ENCODE measurements around the gene CCDC9B.

Gene CCDC9B

DNA sequence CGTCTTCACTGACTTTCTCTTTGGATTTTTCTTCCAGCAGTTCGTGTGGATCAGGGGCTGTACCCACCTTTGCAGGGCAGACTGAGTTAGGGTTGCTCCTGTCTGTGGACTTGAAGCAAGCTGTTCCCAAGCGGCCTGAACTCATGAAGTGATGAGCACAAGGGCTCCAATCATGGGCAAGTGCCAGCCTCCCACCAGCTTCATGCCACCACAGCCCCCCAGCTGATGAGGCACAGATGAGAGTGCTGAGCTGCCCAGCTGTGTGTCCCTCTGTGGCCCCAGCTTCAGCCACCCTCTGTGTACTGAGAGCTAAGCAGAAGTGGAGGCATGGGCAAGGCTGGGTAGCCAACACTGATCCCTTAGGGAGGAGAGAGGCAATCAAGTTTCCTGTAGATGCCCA, 29.7 kb downstream of the CCDC9B start:
- DNase-seq (ENCODE audit: extremely low read depth in 1 of 2, low read depth in 1 of 2): no peak

- DNase-seq (ENCODE audit: extremely low read depth in 1 of 2, low read depth in 1 of 2): peak in 1 of 2 donors; percentile 53
Measured at GRCh38 chr15:40310001-40310959, 30.5 kb downstream of the CCDC9B start.

DNA sequence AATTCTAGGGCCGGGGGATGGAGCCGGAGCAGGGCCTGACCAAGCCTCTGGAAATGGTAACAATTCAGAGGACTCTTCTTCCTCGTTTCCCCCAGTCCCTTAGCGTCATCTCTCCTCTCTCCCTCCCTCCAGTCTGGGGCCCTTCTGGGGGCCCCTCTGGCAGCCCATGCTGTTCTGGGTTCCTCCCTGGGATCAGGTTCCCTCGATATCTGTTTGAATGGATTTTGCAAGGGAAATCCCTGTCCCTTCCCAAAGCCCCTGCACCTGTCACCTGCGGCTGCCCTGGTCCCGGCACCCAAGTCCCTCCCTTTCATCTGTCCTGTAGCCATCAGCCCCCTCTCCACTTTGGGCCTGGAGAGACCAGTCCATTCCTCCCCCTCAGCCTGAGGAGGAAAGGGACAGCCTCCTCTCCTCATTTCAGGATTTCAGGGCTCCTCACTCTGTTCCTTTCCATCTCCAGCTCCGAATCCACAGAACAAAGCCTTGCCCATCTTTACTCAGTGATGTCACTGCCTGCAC, 31.3 kb downstream of the CCDC9B start:
- DNase-seq (ENCODE audit: extremely low read depth in 1 of 2, low read depth in 1 of 2): no peak

GRCh38 chr15:40307421-40308211, 33.1 kb downstream of the CCDC9B start, which contains the start of gene PLCB2:
PLCB2 (minus strand) TSS chr15:40307935; CDS start chr15:40307672, 263 bp downstream.
- DNase-seq (ENCODE audit: extremely low read depth in 1 of 2, low read depth in 1 of 2): peak in 1 of 2 donors; percentile 48

DNA sequence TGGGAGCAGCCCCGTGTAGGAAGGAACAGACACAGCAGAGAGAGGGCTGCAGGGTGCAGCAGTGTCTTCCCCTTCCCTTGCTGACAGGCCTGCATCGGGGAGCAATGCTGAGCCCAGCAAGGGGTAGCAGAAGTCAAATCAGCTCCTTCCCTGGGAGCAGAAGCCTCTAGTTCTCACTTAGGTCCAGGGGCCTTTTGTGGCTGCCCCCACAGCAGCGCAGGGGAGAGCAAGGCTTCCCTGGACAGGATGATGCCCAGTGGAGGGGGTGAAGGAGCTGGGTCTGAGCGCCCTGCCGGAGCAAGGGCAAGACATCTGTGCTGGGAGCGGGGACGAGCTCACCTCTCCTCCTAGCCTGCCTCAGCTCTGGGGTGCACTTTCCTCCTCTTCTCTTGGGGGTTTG, 33.8 kb downstream of the CCDC9B start:
- DNase-seq (ENCODE audit: extremely low read depth in 1 of 2, low read depth in 1 of 2): no peak

DNA sequence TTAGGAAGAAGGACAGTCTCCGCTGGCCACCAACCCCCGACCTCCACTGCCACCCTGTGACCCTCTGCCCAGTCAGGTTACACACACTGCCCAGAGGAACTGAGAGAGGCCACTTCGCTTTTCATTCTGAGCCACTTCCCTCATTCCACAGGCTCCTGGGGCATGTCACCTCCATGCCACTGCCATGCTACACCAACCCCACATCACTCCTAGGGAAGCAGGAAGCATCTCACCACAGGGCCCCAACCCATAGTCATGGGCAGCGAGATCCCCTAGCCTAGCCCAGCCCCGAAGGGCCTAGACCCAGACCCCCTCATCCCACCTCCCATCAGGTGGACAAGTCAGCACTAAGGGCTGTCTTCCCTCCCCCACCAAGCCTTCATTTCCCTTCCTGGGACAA, 34.4 kb downstream of the CCDC9B start:
- DNase-seq (ENCODE audit: extremely low read depth in 1 of 2, low read depth in 1 of 2): no peak

GRCh38 chr15:40305281-40305680, 35.5 kb downstream of the CCDC9B start:
- DNase-seq (ENCODE audit: extremely low read depth in 1 of 2, low read depth in 1 of 2): no peak

- no peak for DNase-seq (ENCODE audit: extremely low read depth in 1 of 2, low read depth in 1 of 2)
Measured at GRCh38 chr15:40303576-40303975, 37.2 kb downstream of the CCDC9B start.

GRCh38 chr15:40302981-40303380, 37.8 kb downstream of the CCDC9B start:
- no peak for DNase-seq (ENCODE audit: extremely low read depth in 1 of 2, low read depth in 1 of 2)

- DNase-seq (ENCODE audit: extremely low read depth in 1 of 2, low read depth in 1 of 2): no peak
Measured at GRCh38 chr15:40302288-40302886, 38.4 kb downstream of the CCDC9B start.

DNA sequence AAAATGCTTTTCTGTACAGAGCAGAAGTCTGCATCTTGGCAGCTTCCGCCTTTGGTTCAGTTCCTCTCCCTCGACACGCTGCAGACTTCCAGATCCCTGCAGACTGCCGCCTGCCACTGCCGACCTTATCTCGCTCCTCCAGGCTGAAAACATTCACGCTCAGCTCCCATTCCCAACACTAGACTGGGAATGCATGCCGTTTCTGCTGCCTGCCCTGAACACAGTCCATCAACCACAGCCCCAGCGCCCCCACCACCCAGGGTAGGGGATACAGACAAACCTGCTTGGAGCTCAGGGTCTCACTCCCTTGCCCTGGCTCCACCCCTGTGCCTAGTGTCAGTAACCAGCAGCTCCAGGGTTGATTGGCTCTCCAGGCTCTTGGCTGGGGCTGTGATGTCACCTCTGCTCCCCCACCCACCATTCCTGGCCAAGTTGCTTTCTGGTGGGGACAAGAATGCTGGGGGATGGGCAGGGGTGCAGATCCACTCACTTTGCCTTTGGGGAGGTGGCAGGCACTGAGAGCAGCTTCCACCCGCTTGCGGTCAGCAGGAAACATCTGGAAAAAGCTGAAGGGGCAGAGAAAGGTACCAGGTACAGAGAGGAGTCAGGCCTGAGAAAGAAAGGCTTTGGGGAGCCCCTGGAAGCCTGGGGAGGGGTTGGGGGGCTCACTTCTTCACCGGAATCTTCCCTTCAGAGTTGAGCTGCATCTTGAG, 39.1 kb downstream of the CCDC9B start:
- no peak for DNase-seq (ENCODE audit: extremely low read depth in 1 of 2, low read depth in 1 of 2)

DNA sequence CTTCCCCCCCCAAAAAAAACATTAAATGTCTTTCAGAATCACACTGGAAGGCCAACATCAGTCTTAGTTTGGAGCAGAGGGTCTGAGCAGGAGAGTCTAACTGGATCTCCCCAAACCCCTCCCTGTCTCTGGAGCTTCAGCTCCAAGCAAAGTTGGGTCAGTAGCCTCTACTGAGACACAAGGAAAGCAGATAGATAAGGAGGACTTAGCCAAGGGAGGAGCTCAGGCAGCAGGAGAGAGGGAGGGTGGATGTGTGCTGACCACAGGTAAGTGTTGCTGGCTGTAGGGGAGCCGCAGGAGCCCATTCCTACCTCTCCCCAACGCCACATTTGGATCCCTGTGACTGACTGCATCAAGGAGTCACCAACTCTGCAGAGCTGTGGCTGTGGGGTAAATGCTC, 40.0 kb downstream of the CCDC9B start:
- DNase-seq (ENCODE audit: extremely low read depth in 1 of 2, low read depth in 1 of 2): no peak

DNA sequence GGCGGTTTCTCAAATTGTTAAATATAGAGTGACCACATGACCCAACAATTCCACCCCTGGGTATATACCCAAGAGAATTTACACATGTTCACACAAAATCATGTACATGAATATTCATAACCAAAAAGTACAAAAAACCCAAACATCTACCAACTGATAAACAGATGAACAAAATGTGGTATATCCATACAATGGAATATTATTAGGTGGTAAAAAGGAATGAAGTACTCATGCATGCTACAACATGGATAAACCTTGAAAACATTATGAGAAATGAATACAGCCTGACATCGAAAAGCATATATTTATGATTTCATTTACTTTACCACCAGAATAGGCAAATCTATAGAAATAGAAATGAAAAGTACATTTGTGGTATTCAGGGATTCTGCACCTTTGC, 40.4 kb downstream of the CCDC9B start:
- DNase-seq (ENCODE audit: extremely low read depth in 1 of 2, low read depth in 1 of 2): no peak

- DNase-seq (ENCODE audit: extremely low read depth in 1 of 2, low read depth in 1 of 2): no peak
Measured at GRCh38 chr15:40298216-40298935, 42.4 kb downstream of the CCDC9B start.

GRCh38 chr15:40297356-40297755, 43.4 kb downstream of the CCDC9B start:
- DNase-seq (ENCODE audit: extremely low read depth in 1 of 2, low read depth in 1 of 2): no peak

DNA sequence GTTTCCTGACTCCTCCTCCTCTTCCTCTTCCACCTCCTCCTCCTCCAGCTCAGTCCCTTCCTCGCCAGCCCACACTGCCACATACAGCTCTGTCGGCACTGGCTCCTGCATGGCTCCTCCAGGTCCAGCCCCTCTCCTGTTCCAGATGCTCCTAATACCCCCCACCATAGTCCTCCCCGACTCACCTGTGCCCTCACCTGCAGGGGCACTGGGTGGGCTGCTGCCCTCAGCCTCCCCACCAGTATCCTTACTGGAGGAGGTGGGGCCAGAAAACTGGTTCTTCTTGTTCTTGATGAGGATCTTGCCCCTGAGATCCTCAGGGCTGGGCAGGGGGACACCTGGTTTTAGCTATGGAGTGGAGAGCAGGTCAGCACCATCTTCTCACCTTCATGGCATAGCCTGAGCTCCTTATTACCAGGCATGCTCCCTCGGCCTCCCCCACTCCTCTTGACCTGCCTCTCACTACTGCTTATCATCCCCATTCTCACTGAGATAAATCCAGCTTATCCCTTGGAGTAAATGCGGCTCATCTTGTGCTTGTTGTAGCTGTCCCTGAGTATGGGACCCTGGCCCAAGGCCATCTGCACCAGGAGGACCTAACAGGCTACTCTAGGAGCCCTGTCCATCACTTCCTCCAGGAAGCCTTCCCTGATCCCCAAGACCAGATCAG, 44.0 kb downstream of the CCDC9B start:
- DNase-seq (ENCODE audit: extremely low read depth in 1 of 2, low read depth in 1 of 2): no peak

- no peak for DNase-seq (ENCODE audit: extremely low read depth in 1 of 2, low read depth in 1 of 2)
Measured at GRCh38 chr15:40295877-40296560, 44.7 kb downstream of the CCDC9B start.

DNA sequence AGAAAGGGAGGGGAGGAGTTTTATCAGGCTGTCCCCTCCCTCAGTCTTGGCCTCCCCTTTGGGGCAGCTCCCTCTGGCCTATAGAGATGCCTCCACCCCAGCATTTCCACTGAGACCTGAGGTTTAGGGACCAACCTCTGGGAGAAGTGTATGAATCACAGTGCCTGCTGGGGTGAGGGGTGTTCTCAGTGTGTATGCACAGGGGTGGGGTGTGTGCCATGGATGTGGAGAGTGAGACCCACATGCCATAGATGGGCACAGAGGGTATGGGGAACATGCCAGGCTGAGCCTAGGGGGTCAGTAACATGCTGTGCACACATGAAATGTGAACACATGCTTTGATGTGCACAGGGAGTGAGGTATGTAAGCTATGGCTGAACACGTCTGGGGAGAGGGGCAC, 45.4 kb downstream of the CCDC9B start:
- no peak for DNase-seq (ENCODE audit: extremely low read depth in 1 of 2, low read depth in 1 of 2)
